ENCODE results near the gene FCN3.
A peak's percentile ranks its signal among the peaks of the same experiment; 100 is the strongest.

Gene FCN3

DNA sequence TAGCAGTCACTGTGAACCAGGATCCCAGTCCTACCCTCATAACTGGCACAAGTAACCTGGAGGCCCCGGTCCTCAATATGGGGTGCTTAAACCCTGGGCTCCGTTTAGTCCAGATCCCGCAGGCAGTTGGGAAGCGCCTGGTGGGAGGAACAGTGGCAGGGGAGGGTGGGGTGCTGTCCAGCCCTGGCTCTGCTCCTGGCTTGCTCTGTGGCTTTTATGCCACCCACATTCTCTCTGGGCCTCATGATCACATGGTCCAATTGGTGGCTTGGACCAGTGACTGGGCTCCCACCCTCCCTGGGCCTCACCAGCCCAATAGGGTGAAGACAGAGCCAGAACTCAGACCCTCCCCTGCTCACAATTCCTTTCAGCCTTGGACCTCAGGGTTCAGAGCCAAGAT, 5.6 kb upstream of the FCN3 start:
- DNase-seq (ENCODE audit: low read depth) = no peak

DNA sequence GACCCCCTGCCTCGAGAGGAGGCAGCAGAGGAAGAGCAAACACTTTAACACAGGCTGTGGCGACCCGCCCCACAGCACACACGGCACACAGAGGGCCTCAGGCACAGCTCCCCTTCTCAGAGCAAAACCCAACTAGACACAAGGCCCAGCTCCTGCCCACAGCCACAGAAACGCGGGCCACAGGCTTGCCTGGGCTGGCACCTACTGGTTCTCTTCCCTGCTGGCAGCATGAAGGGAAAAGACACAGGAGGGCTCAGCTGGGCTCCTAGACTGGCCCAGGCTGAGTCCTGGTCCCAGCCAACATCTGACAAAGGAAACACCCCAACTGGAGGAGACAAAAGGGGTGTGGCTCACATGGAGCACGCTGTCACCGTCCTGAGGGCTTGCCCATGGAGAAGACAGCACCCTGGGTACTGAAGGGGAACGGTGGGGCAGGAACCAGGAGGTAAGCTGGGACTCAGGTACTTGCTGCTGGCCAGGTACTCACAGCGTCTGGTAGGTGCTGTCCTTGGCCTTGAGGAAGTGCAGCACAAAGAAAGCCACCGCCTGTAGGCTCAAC, 5.0 kb upstream of the FCN3 start:
- DNase-seq (ENCODE audit: low read depth) = no peak

DNA sequence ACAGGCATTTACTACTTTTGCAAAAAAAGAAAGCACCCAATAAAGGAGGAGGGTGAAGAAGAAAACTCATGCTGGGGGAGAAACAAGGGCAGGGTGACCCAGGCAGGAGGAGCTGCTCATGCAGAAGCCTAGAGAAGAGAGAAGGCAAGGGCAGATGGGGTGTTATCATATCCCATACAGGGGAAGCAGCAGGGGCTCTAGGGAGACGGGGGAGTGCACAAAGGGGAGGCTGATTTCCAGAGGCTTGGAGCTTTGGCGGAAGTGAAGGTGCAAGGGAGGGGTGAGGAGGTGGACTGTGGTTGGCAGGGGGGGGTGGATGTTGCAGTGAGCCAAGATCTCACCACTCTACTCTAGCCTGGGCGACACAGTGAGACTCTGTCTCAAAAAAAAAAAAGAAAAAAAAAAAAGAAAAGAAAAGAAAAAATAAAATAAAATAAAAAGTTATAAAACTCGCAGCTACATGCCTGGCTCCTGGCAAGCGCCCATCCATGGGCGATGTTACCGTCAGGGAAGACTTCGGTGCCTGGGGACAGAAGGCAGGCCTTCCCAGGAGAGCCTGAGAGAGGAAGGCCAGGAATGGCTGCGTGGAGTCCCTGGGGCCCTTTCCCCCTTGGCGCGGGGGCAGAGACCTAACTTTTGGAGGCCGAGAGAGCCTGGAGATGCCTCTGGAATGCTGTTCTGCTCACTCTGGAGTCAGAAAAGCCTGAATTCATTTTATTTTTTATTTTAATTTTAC, 3.3 kb upstream of the FCN3 start:
- no peak for DNase-seq (ENCODE audit: low read depth)

DNA sequence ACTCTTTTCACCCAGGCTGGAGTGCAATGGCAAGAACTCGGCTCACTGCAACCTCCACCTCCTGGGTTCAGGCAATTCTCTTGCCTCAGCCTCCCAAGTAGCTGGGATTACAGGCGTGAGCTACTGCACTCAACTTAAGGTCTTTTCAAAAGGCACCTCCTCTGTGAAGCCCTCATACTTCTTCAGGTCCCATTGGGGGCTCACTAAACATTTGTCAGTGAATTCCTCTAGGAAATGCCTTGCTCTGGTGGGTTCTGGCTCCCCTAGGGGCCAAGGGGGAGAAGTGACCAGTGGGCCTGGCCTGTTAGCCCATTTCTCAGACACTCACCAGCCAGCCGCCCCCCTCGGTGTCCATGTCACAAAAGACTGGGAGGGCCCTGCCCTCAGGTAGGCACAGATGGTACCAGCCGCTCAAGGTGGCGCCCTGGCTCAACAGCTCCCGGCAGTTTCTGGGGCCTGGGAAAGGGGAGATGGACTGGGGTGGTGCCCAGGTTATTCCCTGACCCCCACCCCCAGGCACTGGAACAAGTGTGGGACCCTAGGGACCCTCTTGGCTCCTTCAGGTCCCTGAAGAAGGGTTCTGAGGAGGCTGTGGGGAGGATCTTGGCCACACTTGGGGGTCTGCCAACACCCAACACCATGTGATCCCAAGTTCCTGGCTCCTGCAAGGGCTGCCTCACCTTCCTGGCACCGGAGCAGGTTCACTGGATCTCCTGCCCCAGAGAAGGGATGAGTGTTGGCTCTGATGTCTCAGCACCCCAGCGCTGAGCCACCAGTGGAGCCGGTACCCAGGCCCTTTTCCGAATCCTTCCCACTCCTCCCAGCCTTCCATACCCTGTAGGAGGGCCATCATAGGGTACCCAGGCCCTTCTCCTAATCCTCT, 1.6 kb downstream of the FCN3 start:
- DNase-seq (ENCODE audit: low read depth) = no peak

DNA sequence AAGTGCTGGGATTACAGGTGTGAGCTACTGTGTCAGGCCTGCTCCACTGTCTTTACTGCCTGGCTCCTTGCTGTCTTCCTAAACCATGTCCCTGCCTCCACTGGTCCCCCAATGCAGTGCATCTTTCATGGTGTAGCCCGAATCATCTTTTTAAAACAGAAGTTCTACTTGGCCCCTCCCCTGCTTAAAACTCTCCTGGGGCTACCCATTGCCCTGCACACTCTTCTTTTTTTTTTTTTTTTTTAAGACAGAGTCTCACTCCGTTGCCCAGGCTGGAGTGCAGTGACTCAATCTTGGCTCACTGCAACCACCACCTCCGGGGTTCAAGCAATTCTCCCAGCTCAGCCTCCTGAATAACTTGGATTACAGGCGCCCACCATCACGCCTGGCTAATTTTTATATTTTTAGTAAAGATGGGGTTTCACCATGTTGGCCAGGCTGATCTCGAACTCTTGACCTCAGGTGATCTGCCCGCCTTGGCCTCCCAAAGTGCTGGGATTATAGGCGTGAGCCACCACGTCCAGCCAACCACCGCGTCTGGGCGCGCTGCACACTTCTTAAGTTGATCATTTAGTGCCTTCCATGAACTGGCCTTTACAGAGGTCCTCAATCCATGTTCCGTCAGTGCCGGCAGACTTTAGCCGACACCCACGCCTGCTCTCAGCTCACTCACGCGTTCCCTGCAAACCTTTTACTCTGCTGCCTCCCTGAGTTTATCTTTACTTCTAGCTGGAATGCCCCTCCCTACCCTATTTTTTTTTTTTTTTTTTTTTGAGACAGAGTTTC, 2.4 kb downstream of the FCN3 start:
- no peak for DNase-seq (ENCODE audit: low read depth)

GRCh38 chr1:27368869-27369582, 5.6 kb downstream of the FCN3 start:
- no peak for DNase-seq (ENCODE audit: low read depth)

DNA sequence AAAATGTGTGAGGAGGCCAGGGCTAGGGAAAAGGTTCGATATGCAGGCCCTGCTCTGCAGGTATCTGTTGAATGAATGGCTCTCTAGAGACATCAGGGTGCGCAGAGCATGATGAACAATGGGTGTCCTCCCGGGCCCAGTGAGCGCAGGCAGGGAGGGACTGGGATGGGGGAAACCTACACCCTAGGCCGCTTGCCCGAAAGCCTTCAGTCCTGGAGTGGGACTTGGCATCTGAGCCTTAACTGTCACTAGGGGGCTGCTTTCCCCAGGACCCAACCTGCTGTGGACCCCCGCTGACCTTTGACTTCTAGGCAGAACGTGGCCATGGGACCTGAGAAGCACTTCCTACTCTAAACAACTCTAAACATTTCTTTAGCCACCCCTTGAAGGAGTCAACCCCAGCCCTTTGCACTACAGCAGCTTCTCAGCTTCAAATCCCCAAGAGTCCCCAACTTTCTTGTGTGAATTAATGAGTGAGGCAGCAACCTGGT, 7.4 kb downstream of the FCN3 start:
- DNase-seq (ENCODE audit: low read depth) = no peak

DNA sequence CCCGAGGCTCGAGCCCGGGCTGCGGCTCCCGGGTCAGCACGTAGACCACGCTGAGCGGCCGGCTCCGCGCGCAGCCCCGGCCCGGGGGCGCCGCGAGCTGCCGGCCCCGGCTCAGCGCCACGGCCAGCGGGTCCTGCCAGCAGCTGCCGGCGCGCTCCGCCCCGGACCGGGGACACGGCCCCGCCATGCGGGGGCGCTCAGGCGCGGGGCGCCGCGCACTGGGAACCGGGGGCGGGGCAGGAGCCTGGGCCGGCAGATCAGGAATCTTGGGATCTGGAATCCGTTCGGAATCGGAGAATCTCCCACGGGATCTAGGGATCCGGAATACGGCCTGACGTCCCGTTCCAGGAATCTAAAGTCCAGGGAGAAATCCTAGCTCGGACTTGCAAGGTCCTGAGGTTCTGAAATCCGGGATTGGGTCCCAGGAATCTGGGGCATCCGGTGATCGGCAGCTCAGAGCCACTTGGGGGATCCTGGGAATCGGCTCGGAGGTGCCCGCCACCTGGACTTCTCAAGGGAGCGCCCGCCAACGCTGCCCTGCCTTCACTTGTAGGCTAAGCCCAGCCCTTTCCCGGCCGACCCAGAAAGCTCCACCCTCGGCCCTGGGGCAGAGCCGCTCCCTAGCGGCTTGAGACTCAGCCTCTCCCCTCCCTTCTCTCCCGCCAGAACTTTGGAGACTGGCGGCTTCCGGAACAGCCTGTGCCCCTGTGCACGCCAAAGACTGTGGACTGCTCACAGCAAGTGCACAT, 8.0 kb downstream of the FCN3 start, which contains the start of gene MAP3K6:
Gene MAP3K6, minus strand, starts transcription at position 551 of the 749 bp plus-strand sequence. Its CDS starts 364 bp downstream, at position 187.
- DNase-seq (ENCODE audit: low read depth) = no peak

GRCh38 chr1:27366113-27366410, 8.6 kb downstream of the FCN3 start:
- DNase-seq (ENCODE audit: low read depth) = peak; percentile 69

GRCh38 chr1:27365372-27366112, 9.1 kb downstream of the FCN3 start:
- DNase-seq (ENCODE audit: low read depth) = peak; percentile 70

GRCh38 chr1:27364696-27365371, 9.8 kb downstream of the FCN3 start:
- DNase-seq (ENCODE audit: low read depth) = no peak

DNA sequence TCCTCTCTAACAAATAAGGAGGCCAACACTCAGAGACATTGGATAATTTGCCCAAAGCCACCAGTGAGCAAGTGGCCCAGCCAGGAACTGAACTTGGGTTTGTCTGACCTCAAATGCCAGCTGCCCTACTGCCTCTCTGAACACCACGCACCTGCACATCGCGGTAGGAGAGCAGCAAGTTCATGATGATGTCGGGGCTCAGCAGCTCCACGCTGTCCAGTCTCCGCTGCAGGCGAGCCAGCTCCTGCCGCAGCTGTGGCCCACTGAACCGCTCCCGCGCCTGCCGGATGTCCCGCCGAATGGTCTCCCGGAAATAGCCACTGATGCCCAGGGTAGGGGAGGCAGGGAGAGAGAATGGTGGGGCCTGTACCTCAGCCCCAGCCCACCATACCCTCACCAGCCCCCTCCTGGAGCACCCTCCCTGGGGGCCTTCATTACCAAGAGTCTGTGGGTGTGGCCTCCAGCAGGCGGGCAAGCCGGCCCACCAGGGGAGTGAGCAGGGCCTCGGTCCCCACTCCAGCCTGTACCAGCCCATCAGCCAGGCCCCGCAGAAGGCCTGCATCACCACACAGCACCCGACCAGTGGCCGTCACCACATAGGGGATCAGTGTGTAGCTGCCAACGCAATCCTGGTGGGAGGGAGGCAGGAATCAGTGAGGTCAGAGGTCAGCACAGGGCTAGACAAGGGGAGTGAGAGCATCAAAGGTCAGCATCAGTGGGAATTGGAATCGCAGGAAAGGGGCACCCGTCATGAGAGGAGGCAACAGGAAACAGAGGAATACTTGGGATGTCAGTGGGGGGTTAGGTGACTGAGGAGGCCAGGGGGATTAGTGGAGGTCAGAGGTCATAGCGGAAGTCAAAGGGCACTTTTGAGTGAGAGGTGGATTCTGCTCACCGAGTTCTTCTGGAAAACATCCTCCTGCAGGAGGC, 10.6 kb downstream of the FCN3 start:
- no peak for DNase-seq (ENCODE audit: low read depth)

DNA sequence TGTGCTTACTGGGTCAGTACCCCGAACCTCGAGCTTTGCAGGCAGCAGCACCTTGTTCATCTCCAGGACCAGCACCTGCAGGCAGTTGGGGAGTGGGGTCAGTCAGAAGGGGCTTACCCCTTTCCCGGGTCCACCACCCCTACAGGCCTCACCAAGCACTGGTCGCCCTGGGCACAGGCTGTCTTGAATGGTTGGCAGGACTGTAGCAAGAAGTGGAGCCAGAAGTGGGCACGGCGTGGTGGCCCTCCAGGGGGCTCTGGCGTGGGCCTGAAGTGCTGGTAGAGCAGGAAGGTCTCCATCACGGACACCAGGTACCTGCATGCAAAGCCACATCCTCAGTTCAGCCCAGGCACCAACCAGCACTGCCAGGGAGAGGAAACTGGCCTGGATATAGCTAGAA, 13.1 kb downstream of the FCN3 start:
- no peak for DNase-seq (ENCODE audit: low read depth)

- no peak for DNase-seq (ENCODE audit: low read depth)
Measured at GRCh38 chr1:27361044-27361402, 13.6 kb downstream of the FCN3 start.

GRCh38 chr1:27360159-27361043, 14.2 kb downstream of the FCN3 start:
- no peak for DNase-seq (ENCODE audit: low read depth)

GRCh38 chr1:27359822-27360158, 14.8 kb downstream of the FCN3 start:
- no peak for DNase-seq (ENCODE audit: low read depth)

- no peak for DNase-seq (ENCODE audit: low read depth)
Measured at GRCh38 chr1:27358928-27359313, 15.7 kb downstream of the FCN3 start.
